ENCODE results near the gene ATAD1. TPM values are rescaled to one million over a fixed set of nuclear protein-coding genes. Genes with fewer than 3 reads are reported as not detected.

The ATAD1 gene
- total and polyA plus RNA-seq, 2 of the 4 experiments (the other 2 are of a cell fraction) = 12.7 to 21.9 TPM

DNA sequence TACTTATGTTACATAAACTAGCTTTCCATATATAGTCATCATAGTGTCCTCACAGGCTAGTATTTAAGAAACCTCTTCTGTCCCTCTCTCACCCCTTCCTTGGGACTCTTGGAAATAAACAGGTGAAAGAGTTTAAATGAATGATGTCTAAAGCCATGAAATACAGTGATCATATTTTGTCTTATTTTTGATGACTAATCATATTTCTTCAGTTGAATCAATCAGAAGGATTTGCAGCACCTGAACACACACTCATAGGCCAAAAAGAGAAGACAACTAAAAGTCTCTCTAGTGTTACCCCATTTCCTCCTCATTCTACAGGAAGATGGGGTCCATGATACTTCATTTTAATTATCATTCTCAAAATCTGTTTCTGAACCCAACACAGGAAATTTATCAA lies 8.6 kb upstream of the ATAD1 start:
- CTCF ChIA-PET = no interaction called here
- Histone ChIP-seq H2BK120ac (ENCODE audit: low read depth, low read length) (no peak overlapping the region), H3K18ac (ENCODE audit: low read depth, low read length) (no peak overlapping the region), H3K14ac (replicated peaks; ENCODE audit: low read depth, low read length) (no peak overlapping the region), H2BK5ac (ENCODE audit: low read depth, low read length, poor library complexity, severe bottlenecking) (no peak overlapping the region), H2BK20ac (ENCODE audit: low read depth, low read length) (no peak overlapping the region), H3K56ac (ENCODE audit: extremely low read depth, insufficient read depth, low read length) (no peak overlapping the region), H4K8ac (ENCODE audit: low read depth in 2 of 2, low read length in 2 of 2) (no peak overlapping the region), H3K9me1 (ENCODE audit: insufficient read depth, low read length) (no peaks in the 10 kb centered on the region), H4K5ac (ENCODE audit: low read depth, low read length) (no peak overlapping the region), H4K91ac (ENCODE audit: insufficient read depth, low read depth, low read length) (no peak overlapping the region), H3K9ac (ENCODE audit: low read depth, low read length) (no peak overlapping the region), H2AFZ (replicated peaks; ENCODE audit: low read length, poor library complexity) (no peak overlapping the region), H3K23ac (ENCODE audit: low read depth, low read length) (no peak overlapping the region), H2AK9ac (replicated peaks; ENCODE audit: low read depth, low read length, poor library complexity) (no peak overlapping the region), H3K4me1 (ENCODE audit: control insufficient read depth, insufficient read depth, low read length) (no peaks in the 10 kb centered on the region), H3K4me2 (ENCODE audit: low read depth, low read length) (no peak overlapping the region), H3K36me3 (ENCODE audit: control insufficient read depth, insufficient read depth, low read length) (no peaks in the 10 kb centered on the region), H3K79me1 (ENCODE audit: low read depth in 1 of 2, low read length in 2 of 2) (no peaks in the 10 kb centered on the region), H3K27ac (ENCODE audit: insufficient read depth, low read length) (no peak overlapping the region), H3K4ac (ENCODE audit: low read depth, low read length) (no peak overlapping the region), H2AK5ac (ENCODE audit: low read depth, low read length) (no peak overlapping the region), H3K4me3 (ENCODE audit: insufficient read depth, low read depth, low read length) (no peak overlapping the region), H4K20me1 (ENCODE audit: insufficient read depth, low read length) (no peaks in the 10 kb centered on the region), H3K9me3 (ENCODE audit: control insufficient read depth, insufficient read depth, low read length) (no peaks in the 10 kb centered on the region), H2BK15ac (ENCODE audit: low read depth, low read length) (no peak overlapping the region), H3K27me3 (ENCODE audit: control insufficient read depth, insufficient read depth, low read length) (no peaks in the 10 kb centered on the region)
- TF ChIP-seq RFX5 (IDR thresholded peaks at IDR 0.05; ENCODE audit: low read depth, low read length) (no peak), MAFK (IDR thresholded peaks at IDR 0.05; ENCODE audit: low read depth, low read length) (peak; percentile 96)
- DNase-seq = no peak
- in situ Hi-C loops (cut with MboI; ENCODE audit: low sequenced_read_pairs) = no loop called here
- dilution Hi-C loops (cut with HindIII; ENCODE audit: low sequenced_read_pairs, unreplicated experiment) = no loop called here
- POLR2A ChIA-PET (ENCODE audit: unreplicated experiment) = no interaction called here
- BruUV-seq (replicated peaks) = no TSS peak
- intact Hi-C loops (cut with micrococcal nuclease) = no loop called here
- no peak for ATAC-seq (ENCODE audit: low read depth)

All from IMR-90 (cell line).